Neural progenitor cell (in vitro differentiated cells): ENCODE results near the gene PPP5C.

Experiments
- CTCF ChIP-seq: fragments of 200-600 bp; sonication (generic); IDR thresholded peaks from 2 replicates; pipeline ENCODE4 v1.5.1; 2017; ENCODE audit warnings: antibody characterized with exemption, mild to moderate bottlenecking
- EZH2 ChIP-seq: fragments of 200-600 bp; sonication (generic); IDR thresholded peaks from 2 replicates; pipeline ENCODE4 v1.6.1; 2017; ENCODE audit warnings: antibody characterized with exemption, mild to moderate bottlenecking, moderate library complexity

DNA sequence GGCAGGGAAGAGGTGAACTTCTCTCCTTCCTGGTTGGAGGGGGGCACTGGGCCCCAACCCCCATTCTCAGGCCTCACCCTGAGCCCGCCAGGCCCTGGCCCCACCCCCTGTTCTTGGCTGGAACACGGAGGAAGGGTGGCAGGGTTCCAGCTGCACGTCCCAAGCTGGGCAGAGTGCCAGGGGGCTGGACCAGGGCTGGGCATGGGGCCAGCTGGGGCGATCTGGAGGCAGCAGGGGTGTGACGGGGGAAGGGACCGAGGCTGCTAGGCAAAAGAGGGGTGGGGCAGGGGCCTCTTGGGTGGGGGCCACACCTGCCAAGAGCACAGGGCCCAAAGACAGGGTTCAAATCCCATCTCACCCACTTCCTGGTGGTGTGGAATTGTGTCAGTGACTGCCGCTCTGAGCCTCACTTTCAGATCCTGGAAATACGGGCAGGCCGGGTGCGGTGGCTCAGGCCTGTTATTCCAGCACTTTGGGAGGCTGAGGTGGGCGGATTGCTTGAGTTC is 47.8 kb upstream of the PPP5C start:
- TF ChIP-seq CTCF (no peak), EZH2 (no peak)
